ENCODE measurements around the gene EZR. TPM values are rescaled to one million over a fixed set of nuclear protein-coding genes. Genes with fewer than 3 reads are reported as not detected.

EZR gene
- total and polyA plus RNA-seq, 10 of the 15 experiments (the other 5 are each of a cell fraction or from before 2014, with no cell fraction given) = 79.1 to 282 (median 161) TPM

DNA sequence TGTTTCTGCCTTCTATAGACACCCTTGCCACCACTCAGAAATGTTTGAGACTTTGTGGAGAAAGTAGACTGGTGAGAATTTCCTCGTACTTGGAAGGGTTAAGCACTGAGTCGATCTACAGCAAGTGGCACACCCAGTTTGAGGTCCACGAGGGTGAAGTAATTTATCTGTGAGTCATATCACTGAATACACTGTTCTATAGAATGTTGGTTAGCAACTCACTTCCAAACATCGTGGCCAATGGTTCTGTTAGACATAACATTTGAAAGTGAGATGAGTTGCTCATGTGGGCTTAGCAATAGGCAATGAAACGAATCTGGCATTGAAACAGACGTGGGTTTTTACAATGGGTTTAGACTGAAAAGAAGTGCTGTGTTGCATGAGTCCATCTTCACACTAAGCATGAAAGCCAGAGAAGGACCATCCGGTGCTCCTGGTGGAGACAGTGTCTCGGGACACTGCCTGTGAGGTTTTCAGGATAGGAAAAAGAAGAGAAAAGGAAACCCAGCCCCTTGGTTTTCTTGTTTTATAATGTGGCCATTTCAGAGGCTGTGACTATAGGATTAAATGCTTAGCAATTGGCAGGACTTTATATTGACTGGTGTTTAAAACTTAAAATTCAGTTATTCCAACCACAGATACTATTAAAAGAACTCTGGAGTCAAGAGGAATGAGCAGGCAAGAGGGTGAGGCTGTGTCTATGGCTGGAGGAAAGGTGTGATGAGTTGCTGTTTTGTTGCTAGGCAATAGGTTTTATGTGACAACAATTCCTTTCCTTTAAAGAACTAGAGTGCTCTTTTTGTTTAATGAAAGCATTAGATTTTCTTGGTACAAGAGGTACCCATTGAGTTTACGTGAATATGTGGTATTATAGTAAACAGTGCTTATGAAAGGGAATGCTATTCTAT is 31.0 kb upstream of the EZR start:
- Histone ChIP-seq H2AFZ (ENCODE audit: control insufficient read depth, low read depth, low read length) (no peak overlapping the region; the same call in 1 of the 2 replicates), H3K9me3 (replicated peaks; ENCODE audit: control insufficient read depth, insufficient read depth, low read length) (no peaks in the 10 kb centered on the region), H3K27ac (ENCODE audit: control insufficient read depth, insufficient read depth) (no peak overlapping the region), H3K36me3 (ENCODE audit: control insufficient read depth in 2 of 2, insufficient read depth in 2 of 2, low read length in 1 of 2) (no peaks in the 10 kb centered on the region), H3K4me2 (ENCODE audit: control insufficient read depth, insufficient read depth) (no peak overlapping the region), H3K27me3 (replicated peaks in 1 of 2; ENCODE audit: control insufficient read depth in 2 of 2, insufficient read depth in 2 of 2, low read length in 1 of 2) (no peaks in the 10 kb centered on the region), H3K4me3 (no peak overlapping the region), H3K9ac (ENCODE audit: control insufficient read depth, insufficient read depth, low read length) (no peak overlapping the region), H4K20me1 (ENCODE audit: control insufficient read depth, insufficient read depth) (no peaks in the 10 kb centered on the region), H3K4me1 (ENCODE audit: control insufficient read depth, insufficient read depth, low read length) (peaks cover 34% of the 10 kb centered on the region), H3K79me2 (ENCODE audit: control insufficient read depth, insufficient read depth, low read length) (no peaks in the 10 kb centered on the region)
- ChIA-PET RAD21 (ENCODE audit: unreplicated experiment) (interaction anchor here (1.5 kb wide), 1 partner anchor 25 kb away, joined by 3 read pairs; no protein-coding TSS in a partner anchor), SMC1A (ENCODE audit: uncharacterized antibody, unreplicated experiment) (interaction anchor here (0.7 to 2.1 kb wide), 3 partner anchors 18 to 41 kb away, joined by 3 to 7 read pairs (median 4); no protein-coding TSS in a partner anchor), POLR2A (no interaction called here), CTCF (no interaction called here)
- no TSS peak for BruUV-seq (replicated peaks)
- 18% methylated on average over 9 of the region's 9 CpGs for WGBS (ENCODE audit: insufficient coverage, insufficient replicate concordance, low lambda C conversion rate, missing lambda C conversion rate)
- intact Hi-C loops (cut with micrococcal nuclease; ENCODE audit: unreplicated experiment) = no loop called here
- TF ChIP-seq EP300 (IDR thresholded peaks at IDR 0.05; ENCODE audit: borderline replicate concordance in 1 of 2, control insufficient read depth in 1 of 2, low read depth in 2 of 2, low read length in 2 of 2) (no peak), TBL1XR1 (IDR thresholded peaks at IDR 0.05; ENCODE audit: low read depth, low read length) (no peak), RAD51 (IDR thresholded peaks at IDR 0.05) (no peak), EED (IDR thresholded peaks at IDR 0.05; ENCODE audit: low read depth) (0 out of 2 replicates have a peak, but pooled peaks have one; percentile 28), JUNB (IDR thresholded peaks at IDR 0.05) (peak; percentile 10; the same call in 1 of the 2 replicates), MXI1 (IDR thresholded peaks at IDR 0.05; ENCODE audit: low read depth, low read length) (no peak), CUX1 (IDR thresholded peaks at IDR 0.05; ENCODE audit: insufficient replicate concordance, low read depth, low read length) (no peak), NFIC (IDR thresholded peaks at IDR 0.05; ENCODE audit: low read depth, low read length) (0 out of 2 replicates have a peak, but pooled peaks have one; percentile 15), ETV6 (conservative IDR thresholded peaks at IDR 0.05 in 1 of 2, IDR thresholded peaks at IDR 0.05 in 1 of 2; ENCODE audit: borderline replicate concordance in 1 of 2, low read depth in 1 of 2) (no peak), MYC (IDR thresholded peaks at IDR 0.05; ENCODE audit: insufficient read depth, insufficient read length, insufficient replicate concordance, low read length, severe bottlenecking) (no peak)
- DNase-seq (ENCODE audit: low read depth, low spot score) (no peak), ATAC-seq (peak; percentile 35), FAIRE-seq (no peak)
- in situ Hi-C loops (cut with MboI) = no loop called here
